Stromal cell of bone marrow (primary cell): ENCODE measurements around the gene TTC34.

Experiments
- DNase-seq: peaks from one replicate; pipeline ENCODE4 v3.0.0-alpha.2; 2012; ENCODE audit warnings: low read depth

The TTC34 gene

GRCh38 chr1:2828586-2829250 is 27.2 kb upstream of the TTC34 start:
- DNase-seq: no peak

- DNase-seq: no peak
Observed at GRCh38 chr1:2826736-2827292, 25.3 kb upstream of the TTC34 start.

GRCh38 chr1:2826316-2826715 is 24.8 kb upstream of the TTC34 start:
- no peak for DNase-seq

DNA sequence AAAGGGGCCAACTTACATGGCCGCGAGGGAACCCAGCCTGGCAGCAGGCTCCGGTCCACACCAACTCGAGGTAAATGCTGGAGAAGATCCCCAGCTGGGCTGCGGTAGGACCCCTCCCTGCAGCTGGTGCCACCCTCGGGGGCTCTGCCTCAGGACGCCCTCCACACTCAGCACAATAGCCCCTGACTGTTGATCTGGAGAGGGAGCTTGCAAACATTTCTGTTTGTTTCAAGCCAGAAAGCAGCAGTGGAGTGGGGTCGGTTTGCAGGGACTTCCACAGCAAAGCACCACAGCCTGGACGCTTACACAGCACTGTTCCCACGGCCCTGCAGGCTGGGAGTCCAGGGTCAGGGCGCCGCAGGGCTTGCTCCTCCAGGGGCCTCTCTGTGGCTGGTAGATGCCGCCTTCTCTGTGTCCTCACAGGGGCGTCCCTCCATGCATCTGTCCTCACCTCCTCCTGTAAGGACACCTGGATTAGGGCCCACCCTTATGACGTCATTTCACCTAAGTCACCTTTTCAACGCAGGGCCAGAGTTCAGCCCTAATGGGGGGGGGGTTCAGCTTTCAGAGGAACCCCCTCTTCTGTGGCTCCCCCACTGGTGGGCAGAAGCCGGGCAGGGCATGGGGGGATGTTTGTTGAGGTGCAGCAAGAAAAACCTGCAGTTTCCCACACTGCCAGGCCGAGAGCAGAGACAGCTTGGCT is 24.1 kb upstream of the TTC34 start:
- DNase-seq: no peak

DNA sequence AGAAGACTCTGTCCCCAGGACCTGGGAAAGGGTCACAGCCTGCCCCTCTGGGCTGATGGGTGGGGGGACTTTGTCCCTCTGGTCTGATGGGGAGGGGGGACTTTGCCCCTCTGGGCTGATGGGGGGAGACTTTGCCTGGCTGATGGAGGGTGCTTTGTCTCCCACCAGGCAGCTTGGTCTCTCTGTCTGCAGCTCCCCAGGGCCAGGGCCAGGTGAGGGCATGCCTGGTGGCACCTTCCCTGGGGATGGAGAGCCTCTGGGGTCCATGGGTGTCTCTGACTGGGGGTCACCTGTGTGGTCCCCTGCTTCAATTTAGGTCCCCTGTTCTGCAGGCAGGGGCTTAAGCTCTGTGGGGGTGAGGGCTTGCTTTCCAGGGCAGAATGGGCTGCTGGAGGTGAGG is 23.5 kb upstream of the TTC34 start:
- DNase-seq: no peak

GRCh38 chr1:2823921-2824610 is 22.6 kb upstream of the TTC34 start:
- no peak for DNase-seq

- DNase-seq: no peak
Observed at GRCh38 chr1:2822621-2823145, 21.2 kb upstream of the TTC34 start.

- peak; percentile 3 for DNase-seq
Observed at GRCh38 chr1:2821966-2822620, 20.6 kb upstream of the TTC34 start.

DNA sequence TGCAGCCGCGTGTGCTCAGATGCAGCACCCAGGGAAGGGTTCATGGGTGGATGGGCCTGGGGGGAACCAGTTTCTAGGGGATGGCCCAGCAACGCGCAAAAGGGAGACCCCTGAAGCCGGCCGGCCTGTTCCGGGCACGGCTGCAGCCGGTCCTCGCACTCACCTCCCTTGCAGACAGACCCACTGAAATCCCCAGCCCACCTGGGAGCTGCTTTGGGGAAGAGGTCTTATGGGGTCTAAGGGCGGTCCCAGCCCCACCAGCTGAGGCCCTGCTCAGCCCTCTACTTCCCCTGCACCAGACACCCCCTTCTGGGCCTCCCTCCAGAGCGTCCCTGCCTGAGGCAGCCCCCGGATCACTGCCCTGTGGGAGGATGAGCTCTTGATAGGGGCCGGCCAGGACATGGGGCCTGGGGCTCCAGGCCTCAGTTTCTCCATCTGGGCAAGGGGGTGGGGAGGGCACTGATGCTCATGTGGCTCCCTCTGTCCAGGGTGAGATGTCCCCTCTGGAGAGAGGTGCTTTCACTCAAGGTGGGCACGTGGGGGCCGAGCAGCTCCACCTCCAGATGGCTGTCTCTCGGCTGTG is 20.0 kb upstream of the TTC34 start:
- no peak for DNase-seq

DNA sequence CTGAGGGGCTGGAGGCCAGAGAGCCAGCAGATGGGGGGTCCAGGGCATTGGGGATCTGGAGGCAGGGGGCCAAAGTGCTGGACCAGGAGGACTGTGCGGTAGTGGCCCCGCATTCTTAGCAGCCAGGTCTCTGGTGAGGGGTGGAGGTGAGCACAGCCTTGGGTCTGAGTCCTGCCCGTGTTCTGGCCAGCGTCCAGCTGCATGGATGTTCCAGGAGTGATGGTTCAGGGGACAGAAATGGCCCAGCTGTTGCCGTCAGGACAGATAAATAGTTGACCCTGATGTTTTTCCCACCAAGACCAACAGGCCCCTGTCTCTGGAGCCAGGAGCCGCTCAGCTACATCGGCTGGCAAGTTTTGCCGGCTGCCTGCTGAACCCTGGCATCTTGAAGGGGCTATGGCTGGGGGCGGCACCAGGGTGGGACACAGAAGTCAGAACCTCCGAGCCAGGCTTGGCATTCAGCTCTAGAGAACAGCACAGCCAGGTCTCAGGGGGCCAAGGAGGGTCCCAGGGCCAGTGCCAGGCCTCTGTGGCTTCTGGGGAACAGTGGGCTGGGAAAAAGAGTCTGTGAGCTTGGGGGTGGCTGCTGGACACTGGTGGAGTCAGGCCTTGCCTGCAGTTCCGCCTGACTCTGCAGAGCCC is 19.4 kb upstream of the TTC34 start:
- no peak for DNase-seq

DNA sequence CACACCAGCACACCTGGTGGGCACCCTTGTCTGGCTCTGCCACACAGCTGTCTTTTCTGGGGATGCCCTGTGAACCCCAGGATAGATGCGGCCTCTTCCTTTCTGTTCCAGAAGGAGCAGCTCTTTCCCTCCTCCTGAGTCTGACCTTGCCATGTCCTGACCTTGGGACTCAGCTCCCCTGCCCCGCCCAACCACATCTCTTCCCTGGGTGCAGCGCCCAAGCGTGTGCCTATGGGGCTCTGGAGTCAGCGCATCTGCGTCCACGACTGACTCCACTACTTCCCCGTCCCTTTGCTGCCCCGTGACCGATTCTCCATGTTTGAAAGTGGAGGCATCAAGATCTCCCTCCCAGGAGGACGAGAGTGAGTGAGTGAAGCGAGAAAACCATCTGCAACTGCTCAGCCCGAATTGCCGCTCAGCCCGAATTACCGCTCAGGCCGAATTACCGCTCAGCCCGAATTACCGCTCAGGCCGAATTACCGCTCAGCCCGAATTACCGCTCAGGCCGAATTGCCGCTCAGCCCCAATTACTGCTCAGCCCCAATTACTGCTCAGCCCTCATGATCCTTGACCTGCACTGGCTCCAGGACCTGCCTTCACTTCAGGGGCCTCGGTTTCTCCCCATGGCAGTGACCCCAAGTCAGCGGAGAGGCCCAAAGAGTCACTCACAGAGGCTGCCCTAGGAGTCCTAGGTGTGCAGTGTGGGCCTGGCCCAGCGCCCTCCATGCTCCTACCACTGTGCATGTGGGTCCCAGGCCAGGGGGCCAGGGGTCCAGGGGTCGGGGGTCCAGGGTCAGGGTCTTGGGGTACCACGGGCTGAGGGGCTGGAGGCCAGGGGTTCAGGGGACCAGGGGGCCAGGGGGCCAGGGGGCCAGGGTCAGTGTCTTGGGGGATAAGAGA is 18.6 kb upstream of the TTC34 start:
- DNase-seq: no peak

GRCh38 chr1:2819429-2819828 is 17.9 kb upstream of the TTC34 start:
- DNase-seq: no peak

DNA sequence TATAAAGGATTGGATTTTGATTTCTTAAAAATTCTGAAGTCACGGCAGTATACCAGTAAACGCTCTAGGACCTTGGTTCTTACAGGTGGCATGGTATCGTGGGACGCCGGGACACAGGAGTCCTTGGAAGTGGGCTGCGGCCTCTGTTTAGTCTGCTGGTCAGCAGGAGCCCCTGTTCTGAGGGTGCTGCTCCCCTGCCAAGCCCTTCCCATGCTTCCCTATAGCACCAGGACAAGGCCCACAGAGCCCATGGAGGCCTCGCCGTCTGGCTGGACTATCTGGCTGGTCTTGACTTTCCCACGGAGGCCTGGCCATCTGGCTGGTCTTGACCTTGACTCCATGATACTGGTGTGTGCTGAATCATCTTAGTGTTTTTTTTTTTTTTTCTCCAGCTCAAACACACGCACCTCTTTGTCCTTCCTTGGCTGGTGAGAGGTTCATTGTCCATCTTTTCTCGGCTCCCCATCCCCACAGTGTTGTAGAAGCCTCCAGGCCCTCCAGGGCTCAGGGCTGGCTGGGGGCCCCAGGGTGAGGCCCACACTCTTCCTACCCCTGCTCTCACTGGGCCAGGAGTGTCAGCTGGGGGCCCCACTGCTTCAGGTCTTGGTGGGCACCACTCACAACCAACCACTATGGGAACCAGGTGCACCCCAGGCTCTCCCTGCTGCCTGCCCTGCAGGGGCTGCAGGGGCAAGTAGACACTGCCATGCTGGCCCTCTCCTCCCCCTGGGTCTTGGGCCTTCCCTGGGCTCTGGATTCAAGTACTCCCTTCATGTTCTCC is 16.5 kb upstream of the TTC34 start:
- no peak for DNase-seq

DNA sequence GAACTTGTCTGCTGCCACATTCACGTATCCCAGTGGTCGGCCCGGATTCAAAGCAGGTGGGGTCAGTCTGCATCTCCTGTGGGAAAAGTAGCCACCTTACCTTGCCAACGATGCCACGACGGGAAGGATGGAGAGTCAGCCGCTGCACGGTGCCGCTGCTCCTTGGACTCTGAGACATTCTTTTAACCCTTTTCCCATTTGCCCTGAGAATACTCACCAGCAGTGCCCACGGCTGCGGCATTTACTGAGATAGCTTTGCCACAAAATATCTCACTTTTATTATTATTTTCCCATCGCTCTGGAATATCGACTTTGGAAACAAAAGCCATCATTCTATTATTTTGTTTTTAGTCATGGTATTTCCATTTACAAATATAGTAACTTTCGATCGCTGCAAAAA is 15.3 kb upstream of the TTC34 start:
- DNase-seq: no peak

DNA sequence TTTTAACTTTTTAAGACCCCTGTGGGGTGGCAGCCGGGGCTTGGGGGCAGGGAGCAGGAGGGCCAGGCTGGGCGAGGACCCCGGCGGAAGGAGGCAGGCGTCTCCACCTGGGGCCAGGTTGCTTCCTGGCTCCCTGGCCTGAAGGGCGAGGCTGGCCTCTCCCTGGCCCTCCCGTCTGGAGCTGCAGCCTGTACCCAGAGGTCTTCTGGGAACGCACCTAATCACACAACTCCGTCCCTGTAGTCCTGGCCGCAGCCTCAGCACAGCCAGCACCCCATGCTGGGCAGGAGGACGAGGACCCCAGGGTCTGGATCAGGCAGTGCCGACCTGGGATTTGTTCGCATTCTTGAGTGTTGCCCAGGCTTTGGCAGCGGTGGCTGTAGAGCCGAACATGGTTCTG is 14.1 kb upstream of the TTC34 start:
- no peak for DNase-seq

GRCh38 chr1:2814511-2815075 is 13.1 kb upstream of the TTC34 start:
- DNase-seq: no peak

DNA sequence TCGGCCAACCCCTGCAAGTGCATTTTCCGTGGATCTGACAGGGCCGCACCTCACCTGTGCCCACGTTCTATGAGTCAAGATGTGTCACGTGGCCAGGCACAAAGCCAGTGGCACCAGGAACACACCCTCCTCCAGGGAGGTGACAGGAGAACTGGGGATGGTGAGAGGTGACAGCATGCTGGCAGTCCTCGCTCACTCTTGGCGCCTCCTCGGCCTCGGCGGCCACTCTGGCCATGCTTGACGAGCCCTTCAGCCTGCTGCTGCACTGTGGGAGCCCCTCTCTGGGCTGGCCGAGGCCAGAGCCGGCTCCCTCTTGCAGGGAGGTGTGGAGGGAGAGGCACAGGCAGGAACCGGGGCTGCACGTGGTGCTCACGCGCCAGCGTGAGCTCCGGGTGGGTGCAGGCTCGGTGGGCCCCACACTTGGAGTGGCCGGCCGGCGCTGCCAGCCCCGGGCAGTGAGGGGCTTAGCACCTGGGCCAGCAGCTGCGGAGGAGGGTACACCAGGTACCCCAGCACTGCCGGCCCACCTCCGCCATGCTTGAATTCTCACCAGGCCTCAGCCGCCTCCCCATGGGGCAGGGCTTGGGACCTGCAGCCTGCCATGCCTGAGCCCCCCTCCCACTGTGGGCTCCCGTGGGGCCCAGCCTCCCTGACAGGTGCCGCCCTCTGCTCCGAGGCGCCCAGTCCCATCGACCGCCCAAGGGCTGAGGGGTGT is 11.6 kb upstream of the TTC34 start:
- DNase-seq: no peak

- DNase-seq: no peak
Observed at GRCh38 chr1:2812136-2812535, 10.6 kb upstream of the TTC34 start.

GRCh38 chr1:2811533-2811918 is 10.0 kb upstream of the TTC34 start:
- DNase-seq: no peak
